PFSK-1 (cell line): ENCODE results near the gene SPECC1.

Source experiments
- POLR2AphosphoS5 ChIP-seq: IDR thresholded peaks from 2 replicates; pipeline ENCODE4 v1.6.1; 2012; ENCODE audit warnings: low read depth, mild to moderate bottlenecking, control low read depth, low read length, moderate library complexity
- TAF1 ChIP-seq: IDR thresholded peaks from 2 replicates; pipeline ENCODE4 v1.6.1; 2012; ENCODE audit warnings: low read length, control low read depth, borderline replicate concordance; ENCODE audit not compliant: insufficient read depth
- TF ChIP-seq, protein P1 (sequence below), 2 experiments: IDR thresholded peaks; 2 replicates each; pipeline versions ENCODE4 v1.6.1 to v1.8.0; 2011 to 2012; ENCODE audit warnings: low read depth in 2 of 2, low read length in 2 of 2, control low read depth in 1 of 2, inconsistent platforms in 1 of 2, mild to moderate bottlenecking in 1 of 2, moderate library complexity in 1 of 2; ENCODE audit not compliant: insufficient read depth in 1 of 2

DNA sequence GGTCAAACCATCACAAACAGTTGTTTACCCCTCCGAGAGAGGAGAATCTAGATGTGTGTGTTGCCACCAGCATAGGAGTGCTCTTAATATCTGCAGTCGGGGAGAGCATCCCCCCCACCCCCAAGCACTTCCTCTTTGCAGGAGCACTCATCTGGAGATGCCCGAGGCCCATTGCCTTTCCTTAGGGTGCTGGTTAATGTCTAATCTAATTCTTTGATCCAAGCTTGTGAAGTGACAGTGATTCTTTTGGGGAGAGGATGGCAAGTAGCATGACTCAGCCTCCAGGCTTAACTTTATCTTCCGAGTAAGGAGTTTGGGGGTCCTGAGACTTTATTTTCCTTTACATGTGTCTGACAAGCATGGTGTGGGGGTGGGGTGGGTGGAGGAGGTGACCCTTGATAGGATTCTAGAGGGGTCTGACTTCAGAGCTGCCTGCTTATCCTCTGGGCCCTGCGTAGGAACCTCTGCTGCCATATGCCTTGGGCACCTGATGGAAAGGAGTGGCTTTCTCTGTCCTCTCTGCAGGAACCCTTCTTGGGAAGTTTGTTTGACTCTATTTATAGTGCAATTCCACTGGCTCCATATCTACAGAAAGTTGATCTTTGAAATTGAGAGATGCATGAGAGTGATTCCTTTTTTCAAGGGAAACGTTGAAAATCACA lies 207.1 kb downstream of the SPECC1 start:
- TF ChIP-seq, protein P1, sequence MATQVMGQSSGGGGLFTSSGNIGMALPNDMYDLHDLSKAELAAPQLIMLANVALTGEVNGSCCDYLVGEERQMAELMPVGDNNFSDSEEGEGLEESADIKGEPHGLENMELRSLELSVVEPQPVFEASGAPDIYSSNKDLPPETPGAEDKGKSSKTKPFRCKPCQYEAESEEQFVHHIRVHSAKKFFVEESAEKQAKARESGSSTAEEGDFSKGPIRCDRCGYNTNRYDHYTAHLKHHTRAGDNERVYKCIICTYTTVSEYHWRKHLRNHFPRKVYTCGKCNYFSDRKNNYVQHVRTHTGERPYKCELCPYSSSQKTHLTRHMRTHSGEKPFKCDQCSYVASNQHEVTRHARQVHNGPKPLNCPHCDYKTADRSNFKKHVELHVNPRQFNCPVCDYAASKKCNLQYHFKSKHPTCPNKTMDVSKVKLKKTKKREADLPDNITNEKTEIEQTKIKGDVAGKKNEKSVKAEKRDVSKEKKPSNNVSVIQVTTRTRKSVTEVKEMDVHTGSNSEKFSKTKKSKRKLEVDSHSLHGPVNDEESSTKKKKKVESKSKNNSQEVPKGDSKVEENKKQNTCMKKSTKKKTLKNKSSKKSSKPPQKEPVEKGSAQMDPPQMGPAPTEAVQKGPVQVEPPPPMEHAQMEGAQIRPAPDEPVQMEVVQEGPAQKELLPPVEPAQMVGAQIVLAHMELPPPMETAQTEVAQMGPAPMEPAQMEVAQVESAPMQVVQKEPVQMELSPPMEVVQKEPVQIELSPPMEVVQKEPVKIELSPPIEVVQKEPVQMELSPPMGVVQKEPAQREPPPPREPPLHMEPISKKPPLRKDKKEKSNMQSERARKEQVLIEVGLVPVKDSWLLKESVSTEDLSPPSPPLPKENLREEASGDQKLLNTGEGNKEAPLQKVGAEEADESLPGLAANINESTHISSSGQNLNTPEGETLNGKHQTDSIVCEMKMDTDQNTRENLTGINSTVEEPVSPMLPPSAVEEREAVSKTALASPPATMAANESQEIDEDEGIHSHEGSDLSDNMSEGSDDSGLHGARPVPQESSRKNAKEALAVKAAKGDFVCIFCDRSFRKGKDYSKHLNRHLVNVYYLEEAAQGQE (IDR thresholded peaks at IDR 0.05; ENCODE audit: insufficient read depth in 1 of 2, low read depth in 2 of 2, low read length in 2 of 2): no peak
- TF ChIP-seq TAF1 (no peak), POLR2AphosphoS5 (no peak)
